ENCODE data around the gene CRYGS.

Gene CRYGS

GRCh38 chr3:186564586-186564985, 20.4 kb upstream of the CRYGS start:
- H3K4me3 ChIP-seq (ENCODE audit: low read length): no peak overlapping the region
- no peaks in the 10 kb centered on the region; the same call in 1 of the 2 replicates for H3K36me3 ChIP-seq (ENCODE audit: control insufficient read depth, insufficient read depth, low read length)
- H3K9me3 ChIP-seq (ENCODE audit: control insufficient read depth, insufficient read depth, low read length): no peaks in the 10 kb centered on the region
- H3K4me1 ChIP-seq (ENCODE audit: control insufficient read depth, insufficient read depth, low read length): 0 out of 2 replicates have a peak, but pooled peaks cover 1% of the 10 kb centered on the region
- no peak for DNase-seq (ENCODE audit: low read depth, low spot score)
- H3K27me3 ChIP-seq (ENCODE audit: control insufficient read depth, insufficient read depth, low read length): no peaks in the 10 kb centered on the region
- no peak overlapping the region for H3K27ac ChIP-seq (ENCODE audit: low read length)

DNA sequence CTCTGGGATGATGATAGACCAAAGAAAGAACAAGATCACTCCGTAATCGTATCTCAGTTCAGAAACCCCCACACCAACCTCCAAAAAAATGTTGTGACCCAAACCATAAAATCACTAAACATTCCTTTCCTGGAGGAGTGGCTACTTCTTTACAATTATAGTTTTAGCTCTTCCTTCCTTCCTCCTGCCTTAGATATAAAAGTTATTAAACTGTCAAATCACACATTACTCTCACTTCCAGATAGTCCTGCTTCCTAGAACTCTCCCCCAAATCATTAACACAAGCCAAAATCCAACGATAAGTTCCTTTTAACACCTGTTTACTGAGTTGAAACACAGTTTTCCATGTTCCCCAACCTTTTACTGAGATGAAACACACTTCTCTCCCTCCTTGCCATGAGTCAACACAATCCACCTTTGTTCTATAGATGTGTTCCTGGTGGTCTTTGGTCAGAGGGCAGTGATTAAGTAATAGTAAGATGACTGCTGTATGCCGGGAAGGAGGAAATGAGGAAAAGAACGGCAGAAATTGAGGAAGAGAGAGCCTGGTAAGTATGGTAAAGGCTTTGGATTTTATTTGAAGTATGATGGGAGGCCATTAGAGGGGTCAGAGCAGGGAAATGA, 8.3 kb upstream of the CRYGS start:
- Histone ChIP-seq H3K9me3 (ENCODE audit: control insufficient read depth, insufficient read depth, low read length) (no peaks in the 10 kb centered on the region), H3K4me3 (ENCODE audit: low read length) (no peak overlapping the region), H3K27ac (ENCODE audit: low read length) (no peak overlapping the region), H3K4me1 (ENCODE audit: control insufficient read depth, insufficient read depth, low read length) (no peaks in the 10 kb centered on the region), H3K36me3 (ENCODE audit: control insufficient read depth, insufficient read depth, low read length) (peaks cover 3% of the 10 kb centered on the region; the same call in 1 of the 2 replicates), H3K27me3 (ENCODE audit: control insufficient read depth, insufficient read depth, low read length) (no peaks in the 10 kb centered on the region)
- 100% methylated on average over 1 of the region's 5 CpGs for WGBS (ENCODE audit: insufficient coverage, insufficient read length)
- no peak for DNase-seq (ENCODE audit: low read depth, low spot score)

DNA sequence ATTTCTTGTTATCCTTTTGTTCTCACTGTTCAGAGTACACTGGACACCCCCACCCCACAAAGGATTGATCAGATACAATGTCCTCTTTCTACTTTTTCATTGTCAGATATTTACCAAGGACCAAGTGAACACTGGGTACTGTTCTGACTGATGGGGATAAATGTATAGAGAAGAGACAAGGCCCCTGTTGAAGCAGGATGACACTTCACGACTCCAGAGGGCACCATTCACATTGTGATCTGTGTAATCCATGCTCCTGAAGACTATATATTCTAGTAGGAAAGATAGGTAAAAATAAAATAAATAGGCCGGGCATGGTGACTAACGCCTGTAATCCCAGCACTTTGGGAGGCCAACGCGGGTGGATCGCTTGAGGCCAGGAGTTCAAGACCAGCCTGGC, 7.2 kb upstream of the CRYGS start:
- no peaks in the 10 kb centered on the region for H3K9me3 ChIP-seq (ENCODE audit: control insufficient read depth, insufficient read depth, low read length)
- no peak overlapping the region for H3K4me3 ChIP-seq (ENCODE audit: low read length)
- H3K27ac ChIP-seq (ENCODE audit: low read length): no peak overlapping the region
- no peak for DNase-seq (ENCODE audit: low read depth, low spot score)
- H3K27me3 ChIP-seq (ENCODE audit: control insufficient read depth, insufficient read depth, low read length): no peaks in the 10 kb centered on the region
- no CpG with 5 or more reads among the region's 6 CpGs for WGBS (ENCODE audit: insufficient coverage, insufficient read length)
- H3K4me1 ChIP-seq (ENCODE audit: control insufficient read depth, insufficient read depth, low read length): no peaks in the 10 kb centered on the region
- H3K36me3 ChIP-seq (ENCODE audit: control insufficient read depth, insufficient read depth, low read length): peaks cover 3% of the 10 kb centered on the region; the same call in 1 of the 2 replicates

GRCh38 chr3:186549497-186549896, 5.3 kb upstream of the CRYGS start:
- no peaks in the 10 kb centered on the region for H3K4me1 ChIP-seq (ENCODE audit: control insufficient read depth, insufficient read depth, low read length)
- H3K27me3 ChIP-seq (ENCODE audit: control insufficient read depth, insufficient read depth, low read length): no peaks in the 10 kb centered on the region
- no peak overlapping the region for H3K27ac ChIP-seq (ENCODE audit: low read length)
- peaks cover 3% of the 10 kb centered on the region; the same call in 1 of the 2 replicates for H3K36me3 ChIP-seq (ENCODE audit: control insufficient read depth, insufficient read depth, low read length)
- no peak for DNase-seq (ENCODE audit: low read depth, low spot score)
- H3K4me3 ChIP-seq (ENCODE audit: low read length): no peak overlapping the region
- no peaks in the 10 kb centered on the region for H3K9me3 ChIP-seq (ENCODE audit: control insufficient read depth, insufficient read depth, low read length)
- WGBS (ENCODE audit: insufficient coverage, insufficient read length): no CpG with 5 or more reads among the region's 3 CpGs

GRCh38 chr3:186540835-186541226, 3.3 kb downstream of the CRYGS start:
- no CpG with 5 or more reads among the region's 2 CpGs for WGBS (ENCODE audit: insufficient coverage, insufficient read length)
- no peak for DNase-seq (ENCODE audit: low read depth, low spot score)
- H3K9me3 ChIP-seq (ENCODE audit: control insufficient read depth, insufficient read depth, low read length): no peaks in the 10 kb centered on the region
- no peaks in the 10 kb centered on the region for H3K27me3 ChIP-seq (ENCODE audit: control insufficient read depth, insufficient read depth, low read length)
- H3K36me3 ChIP-seq (ENCODE audit: control insufficient read depth, insufficient read depth, low read length): no peaks in the 10 kb centered on the region
- H3K27ac ChIP-seq (ENCODE audit: low read length): no peak overlapping the region
- no peak overlapping the region for H3K4me3 ChIP-seq (ENCODE audit: low read length)
- H3K4me1 ChIP-seq (ENCODE audit: control insufficient read depth, insufficient read depth, low read length): no peaks in the 10 kb centered on the region

DNA sequence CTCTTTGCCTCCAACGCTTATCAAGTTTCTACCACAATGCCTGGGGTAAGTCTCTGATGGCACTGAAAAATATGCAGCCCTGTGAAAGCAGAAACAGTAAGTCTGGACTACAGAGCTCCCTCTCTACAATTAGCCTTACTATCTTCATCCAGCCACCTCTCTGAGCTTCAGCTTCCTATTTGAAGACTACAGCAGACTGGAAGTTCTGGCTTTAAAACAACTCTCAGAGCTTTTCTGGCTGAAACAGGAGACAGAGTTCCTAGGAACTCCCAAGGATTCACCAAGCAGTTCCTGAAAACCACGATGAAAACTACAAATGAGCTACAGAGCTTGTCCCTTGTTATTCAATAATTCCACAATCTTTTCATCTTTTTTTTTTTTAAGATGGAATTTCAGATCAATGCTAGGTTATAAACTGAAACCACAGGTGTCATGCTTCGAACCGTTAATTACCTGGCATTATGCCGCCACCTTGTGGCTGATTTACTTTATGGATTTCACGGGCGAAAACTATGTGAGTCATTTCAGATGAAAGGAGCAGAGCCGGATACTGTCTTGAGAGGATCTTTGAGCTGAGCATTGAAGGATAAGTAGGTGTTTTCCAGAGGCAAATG, 3.9 kb downstream of the CRYGS start:
- no peaks in the 10 kb centered on the region for H3K27me3 ChIP-seq (ENCODE audit: control insufficient read depth, insufficient read depth, low read length)
- no peaks in the 10 kb centered on the region for H3K9me3 ChIP-seq (ENCODE audit: control insufficient read depth, insufficient read depth, low read length)
- no peak overlapping the region for H3K4me3 ChIP-seq (ENCODE audit: low read length)
- no CpG with 5 or more reads among the region's 8 CpGs for WGBS (ENCODE audit: insufficient coverage, insufficient read length)
- H3K27ac ChIP-seq (ENCODE audit: low read length): no peak overlapping the region
- no peaks in the 10 kb centered on the region for H3K4me1 ChIP-seq (ENCODE audit: control insufficient read depth, insufficient read depth, low read length)
- peak; percentile 68 for DNase-seq (ENCODE audit: low read depth, low spot score)
- no peaks in the 10 kb centered on the region for H3K36me3 ChIP-seq (ENCODE audit: control insufficient read depth, insufficient read depth, low read length)

DNA sequence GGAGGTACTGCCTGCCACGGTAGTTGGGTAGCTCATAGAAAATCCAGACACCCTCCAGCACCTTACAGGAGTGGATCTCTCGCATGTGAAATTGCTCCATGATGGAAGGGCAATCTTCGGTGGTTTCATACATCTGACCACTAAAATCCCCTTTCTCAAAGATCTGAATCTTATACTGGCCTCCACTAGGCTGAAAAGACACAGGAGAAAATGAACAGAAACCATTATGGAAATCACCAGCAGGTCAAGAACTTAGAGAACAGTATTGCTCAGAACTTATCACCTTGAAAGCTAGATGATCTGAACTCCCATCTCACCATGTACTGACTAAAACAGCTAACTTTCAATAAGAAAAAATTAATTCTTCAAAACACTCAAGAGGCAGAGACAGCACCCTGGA, 5.4 kb downstream of the CRYGS start:
- no peak overlapping the region for H3K4me3 ChIP-seq (ENCODE audit: low read length)

GRCh38 chr3:186536883-186537844, 7.0 kb downstream of the CRYGS start:
- no peaks in the 10 kb centered on the region for H3K4me1 ChIP-seq (ENCODE audit: control insufficient read depth, insufficient read depth, low read length)
- no peak for DNase-seq (ENCODE audit: low read depth, low spot score)
- H3K36me3 ChIP-seq (ENCODE audit: control insufficient read depth, insufficient read depth, low read length): no peaks in the 10 kb centered on the region
- no peaks in the 10 kb centered on the region for H3K27me3 ChIP-seq (ENCODE audit: control insufficient read depth, insufficient read depth, low read length)
- no peaks in the 10 kb centered on the region for H3K9me3 ChIP-seq (ENCODE audit: control insufficient read depth, insufficient read depth, low read length)
- H3K27ac ChIP-seq (ENCODE audit: low read length): no peak overlapping the region
- no peak overlapping the region for H3K4me3 ChIP-seq (ENCODE audit: low read length)

More for the DNA sequence above, 5.4 kb downstream of the CRYGS start:
- Histone ChIP-seq H3K9me3 (ENCODE audit: control insufficient read depth, insufficient read depth, low read length) (no peaks in the 10 kb centered on the region), H3K4me1 (ENCODE audit: control insufficient read depth, insufficient read depth, low read length) (no peaks in the 10 kb centered on the region), H3K36me3 (ENCODE audit: control insufficient read depth, insufficient read depth, low read length) (no peaks in the 10 kb centered on the region), H3K27me3 (ENCODE audit: control insufficient read depth, insufficient read depth, low read length) (no peaks in the 10 kb centered on the region), H3K27ac (ENCODE audit: low read length) (no peak overlapping the region)
- DNase-seq (ENCODE audit: low read depth, low spot score): no peak
- no CpG with 5 or more reads among the region's 3 CpGs for WGBS (ENCODE audit: insufficient coverage, insufficient read length)

GRCh38 chr3:186534113-186534669, 10.0 kb downstream of the CRYGS start:
- H3K36me3 ChIP-seq (ENCODE audit: control insufficient read depth, insufficient read depth, low read length): no peaks in the 10 kb centered on the region
- no CpG with 5 or more reads among the region's 6 CpGs for WGBS (ENCODE audit: insufficient coverage, insufficient read length)
- H3K4me1 ChIP-seq (ENCODE audit: control insufficient read depth, insufficient read depth, low read length): no peaks in the 10 kb centered on the region
- no peaks in the 10 kb centered on the region for H3K9me3 ChIP-seq (ENCODE audit: control insufficient read depth, insufficient read depth, low read length)
- no peak overlapping the region for H3K4me3 ChIP-seq (ENCODE audit: low read length)
- H3K27ac ChIP-seq (ENCODE audit: low read length): no peak overlapping the region
- H3K27me3 ChIP-seq (ENCODE audit: control insufficient read depth, insufficient read depth, low read length): no peaks in the 10 kb centered on the region
- no peak for DNase-seq (ENCODE audit: low read depth, low spot score)

DNA sequence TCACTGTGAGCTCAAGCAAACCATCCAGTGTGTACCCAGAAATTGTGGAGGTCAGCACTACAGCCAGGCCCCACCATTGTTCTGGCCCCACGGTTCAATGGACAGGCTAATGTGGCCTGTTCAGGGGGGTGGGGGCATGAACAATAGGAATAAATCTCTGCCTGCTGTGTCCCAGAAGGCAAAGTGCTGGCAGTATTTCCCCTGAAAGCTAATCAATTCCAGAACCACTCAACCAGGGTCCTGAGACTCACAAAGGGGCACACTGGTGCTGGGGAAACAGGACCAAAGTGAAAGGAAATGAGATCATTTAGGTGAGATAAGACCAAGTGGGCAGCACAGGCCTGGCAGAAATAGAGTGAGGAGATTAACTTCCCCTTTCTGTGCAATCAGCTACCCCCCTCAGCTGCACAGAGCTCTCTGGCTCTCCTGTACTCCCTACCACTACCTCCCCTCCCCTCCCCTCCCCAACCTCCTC, 11.5 kb downstream of the CRYGS start:
- no peak overlapping the region for H3K4me3 ChIP-seq (ENCODE audit: low read length)
- DNase-seq (ENCODE audit: low read depth, low spot score): no peak

More for the DNA sequence above, 11.5 kb downstream of the CRYGS start:
- no peaks in the 10 kb centered on the region for H3K36me3 ChIP-seq (ENCODE audit: control insufficient read depth, insufficient read depth, low read length)
- H3K9me3 ChIP-seq (ENCODE audit: control insufficient read depth, insufficient read depth, low read length): no peaks in the 10 kb centered on the region
- H3K4me1 ChIP-seq (ENCODE audit: control insufficient read depth, insufficient read depth, low read length): no peaks in the 10 kb centered on the region
- H3K27ac ChIP-seq (ENCODE audit: low read length): no peak overlapping the region
- H3K27me3 ChIP-seq (ENCODE audit: control insufficient read depth, insufficient read depth, low read length): no peaks in the 10 kb centered on the region
- WGBS (ENCODE audit: insufficient coverage, insufficient read length): no CpG with 5 or more reads among the region's 1 CpG

Data from iPS DF 6.9 (cell line).